KMS-11 (cell line): Measurements from ENCODE around the gene SCMH1.

ENCODE experiments used
- H2AFZ ChIP-seq: fragments of 200-600 bp; sonication (generic); 2 replicates; pipeline ENCODE4 v1.6.1; 2016; ENCODE audit warnings: antibody characterized with exemption, mixed run types, low read depth
- H3K27ac ChIP-seq: fragments of 200-600 bp; sonication (generic); 2 replicates; pipeline ENCODE4 v1.6.1; 2016; ENCODE audit warnings: mild to moderate bottlenecking, mixed run types
- H3K27me3 ChIP-seq: fragments of 200-600 bp; sonication (generic); 2 replicates; pipeline ENCODE4 v1.6.1; 2017; ENCODE audit warnings: mild to moderate bottlenecking, low read depth, mixed run types, moderate library complexity; ENCODE audit not compliant: insufficient read depth
- H3K36me3 ChIP-seq: fragments of 200-600 bp; sonication (generic); 2 replicates; pipeline ENCODE4 v1.6.1; 2017; ENCODE audit warnings: mild to moderate bottlenecking, mixed run types; ENCODE audit not compliant: insufficient read depth
- H3K4me1 ChIP-seq: fragments of 200-600 bp; sonication (generic); 2 replicates; pipeline ENCODE4 v1.6.1; 2016; ENCODE audit warnings: mild to moderate bottlenecking, low read depth, mixed run types; ENCODE audit not compliant: poor library complexity, severe bottlenecking
- H3K4me2 ChIP-seq: fragments of 200-600 bp; sonication (generic); 2 replicates; pipeline ENCODE4 v1.7.0; 2016; ENCODE audit warnings: mild to moderate bottlenecking, mixed run types
- H3K4me3 ChIP-seq: fragments of 200-600 bp; sonication (generic); IDR thresholded peaks from 2 replicates; pipeline ENCODE4 v1.6.1; 2017; ENCODE audit warnings: low read depth, low read length, mixed read lengths; ENCODE audit not compliant: insufficient read depth
- H3K79me2 ChIP-seq: fragments of 200-600 bp; sonication (generic); 2 replicates; pipeline ENCODE4 v1.6.1; 2016; ENCODE audit warnings: low read depth, mixed run types; ENCODE audit not compliant: insufficient read depth
- H3K9ac ChIP-seq: fragments of 200-600 bp; sonication (generic); 2 replicates; pipeline ENCODE4 v1.6.1; 2016; ENCODE audit warnings: mild to moderate bottlenecking, mixed run types
- H4K20me1 ChIP-seq: fragments of 200-600 bp; sonication (generic); 2 replicates; pipeline ENCODE4 v1.6.1; 2016; ENCODE audit warnings: mild to moderate bottlenecking, mixed run types; ENCODE audit not compliant: insufficient read depth
- TF ChIP-seq, protein P1 (sequence below): fragments of 200-600 bp; sonication (generic); conservative IDR thresholded peaks from 2 replicates; pipeline ENCODE4 v1.6.1; 2017; ENCODE audit warnings: low read depth, mild to moderate bottlenecking, antibody characterized with exemption, low read length, moderate library complexity, mixed read lengths

Gene SCMH1

DNA sequence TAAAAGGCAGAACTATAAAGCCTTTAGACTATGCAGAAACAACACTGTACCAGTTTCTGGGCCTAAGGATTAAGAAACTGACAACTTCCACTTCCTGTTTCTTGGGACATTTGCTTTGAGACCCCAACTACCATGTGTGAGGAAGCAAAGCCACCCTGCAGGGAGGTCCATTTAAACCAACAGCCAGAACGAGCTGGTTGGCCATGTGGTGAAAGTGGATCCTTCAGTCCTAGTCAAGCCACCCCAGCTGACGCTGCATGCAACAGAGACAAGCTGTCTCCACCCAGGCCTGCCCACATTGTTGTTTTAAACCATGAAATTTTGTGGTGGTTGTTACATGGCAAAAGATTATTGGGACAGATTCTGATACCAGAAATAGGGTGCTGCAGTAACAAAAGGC is 188.8 kb downstream of the SCMH1 start:
- Histone ChIP-seq H2AFZ (no peak overlapping the region), H3K27me3 (no peaks in the 10 kb centered on the region), H3K9ac (no peak overlapping the region), H3K36me3 (no peaks in the 10 kb centered on the region), H3K27ac (no peak overlapping the region), H3K4me3 (no peak overlapping the region), H4K20me1 (no peaks in the 10 kb centered on the region), H3K79me2 (no peaks in the 10 kb centered on the region), H3K4me1 (no peaks in the 10 kb centered on the region), H3K4me2 (no peak overlapping the region)
- TF ChIP-seq, protein P1, sequence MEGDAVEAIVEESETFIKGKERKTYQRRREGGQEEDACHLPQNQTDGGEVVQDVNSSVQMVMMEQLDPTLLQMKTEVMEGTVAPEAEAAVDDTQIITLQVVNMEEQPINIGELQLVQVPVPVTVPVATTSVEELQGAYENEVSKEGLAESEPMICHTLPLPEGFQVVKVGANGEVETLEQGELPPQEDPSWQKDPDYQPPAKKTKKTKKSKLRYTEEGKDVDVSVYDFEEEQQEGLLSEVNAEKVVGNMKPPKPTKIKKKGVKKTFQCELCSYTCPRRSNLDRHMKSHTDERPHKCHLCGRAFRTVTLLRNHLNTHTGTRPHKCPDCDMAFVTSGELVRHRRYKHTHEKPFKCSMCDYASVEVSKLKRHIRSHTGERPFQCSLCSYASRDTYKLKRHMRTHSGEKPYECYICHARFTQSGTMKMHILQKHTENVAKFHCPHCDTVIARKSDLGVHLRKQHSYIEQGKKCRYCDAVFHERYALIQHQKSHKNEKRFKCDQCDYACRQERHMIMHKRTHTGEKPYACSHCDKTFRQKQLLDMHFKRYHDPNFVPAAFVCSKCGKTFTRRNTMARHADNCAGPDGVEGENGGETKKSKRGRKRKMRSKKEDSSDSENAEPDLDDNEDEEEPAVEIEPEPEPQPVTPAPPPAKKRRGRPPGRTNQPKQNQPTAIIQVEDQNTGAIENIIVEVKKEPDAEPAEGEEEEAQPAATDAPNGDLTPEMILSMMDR = no peak

- Histone ChIP-seq H3K4me2 (no peak overlapping the region), H3K36me3 (no peaks in the 10 kb centered on the region), H4K20me1 (no peaks in the 10 kb centered on the region), H3K27ac (no peak overlapping the region), H2AFZ (no peak overlapping the region), H3K79me2 (no peaks in the 10 kb centered on the region), H3K4me1 (no peaks in the 10 kb centered on the region), H3K4me3 (no peak overlapping the region), H3K27me3 (no peaks in the 10 kb centered on the region), H3K9ac (no peak overlapping the region)
- TF ChIP-seq, protein P1 = no peak
Measured at GRCh38 chr1:41051022-41051421, 191.1 kb downstream of the SCMH1 start.

DNA sequence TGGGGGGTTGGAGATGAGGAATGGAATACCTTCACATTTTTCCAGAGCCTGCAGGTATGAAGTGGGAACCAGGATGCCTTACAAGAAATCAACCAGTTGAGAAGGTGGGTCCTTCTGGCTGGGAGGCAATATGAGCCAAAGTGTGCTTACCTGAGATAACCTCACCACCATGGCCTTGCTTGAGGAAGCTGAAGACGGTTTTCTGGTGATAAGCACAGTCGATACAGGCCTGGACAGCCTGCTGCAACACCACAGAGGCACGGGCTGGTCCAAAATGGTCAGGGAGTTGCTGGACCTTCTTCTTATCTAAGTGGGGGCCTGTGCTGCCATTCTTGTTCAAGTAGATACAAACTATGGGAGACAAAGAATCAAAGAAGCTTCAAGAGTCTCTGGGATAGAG is 193.6 kb downstream of the SCMH1 start:
- Histone ChIP-seq H3K4me2 (no peak overlapping the region), H3K36me3 (no peaks in the 10 kb centered on the region), H4K20me1 (no peaks in the 10 kb centered on the region), H3K27ac (no peak overlapping the region), H3K4me1 (no peaks in the 10 kb centered on the region), H2AFZ (no peak overlapping the region), H3K79me2 (no peaks in the 10 kb centered on the region), H3K9ac (no peak overlapping the region), H3K4me3 (no peak overlapping the region), H3K27me3 (no peaks in the 10 kb centered on the region)
- TF ChIP-seq, protein P1 = no peak

GRCh38 chr1:41046347-41046775 is 195.7 kb downstream of the SCMH1 start:
- no peak overlapping the region for H3K4me2 ChIP-seq
- no peak overlapping the region for H3K4me3 ChIP-seq
- no peaks in the 10 kb centered on the region for H4K20me1 ChIP-seq
- H3K27ac ChIP-seq = no peak overlapping the region
- H3K36me3 ChIP-seq = no peaks in the 10 kb centered on the region
- no peaks in the 10 kb centered on the region for H3K79me2 ChIP-seq
- no peak overlapping the region for H3K9ac ChIP-seq
- H2AFZ ChIP-seq = no peak overlapping the region
- TF ChIP-seq, protein P1 = no peak
- no peaks in the 10 kb centered on the region for H3K27me3 ChIP-seq
- H3K4me1 ChIP-seq = no peaks in the 10 kb centered on the region
